Measurements from ENCODE around the gene MAP1LC3B2. TPM values are rescaled to one million over a fixed set of nuclear protein-coding genes. Genes with fewer than 3 reads are reported as not detected.

The MAP1LC3B2 gene
- total RNA-seq, 1 experiment from 2014 or later = 1.5 TPM

DNA sequence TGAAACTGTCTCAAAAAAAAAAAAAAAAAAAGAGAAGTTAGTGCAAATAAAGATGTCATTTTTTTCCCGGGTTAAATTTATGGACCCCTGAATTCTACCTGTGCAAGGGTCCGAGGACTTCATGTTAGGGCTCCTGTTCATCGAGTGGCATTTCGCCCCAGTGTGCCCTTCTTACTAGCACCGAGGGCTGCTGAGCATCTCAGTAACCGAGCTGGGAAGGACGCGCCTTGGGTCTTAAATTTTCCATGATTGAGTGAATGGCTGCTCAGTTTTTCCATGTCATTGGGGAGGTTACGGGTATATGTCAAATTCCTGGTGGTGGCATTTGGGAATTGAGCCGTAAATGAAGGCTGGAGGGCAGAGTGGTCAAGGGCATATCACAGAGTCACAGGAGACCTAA, 34.9 kb upstream of the MAP1LC3B2 start:
- H3K4me2 ChIP-seq (ENCODE audit: insufficient read depth, insufficient read length, low read length) = no peak overlapping the region

More for the DNA sequence above, 34.9 kb upstream of the MAP1LC3B2 start:
- no peak for TF ChIP-seq CTCF (conservative IDR thresholded peaks at IDR 0.05)
- Mint-ChIP-seq H3K4me3 (no peak overlapping the region; a peak in 1 of 5 replicates), H3K36me3 (ENCODE audit: insufficient read depth in 1 of 3, low read depth in 3 of 3) (no peaks in the 10 kb centered on the region), H3K9me3 (no peaks in the 10 kb centered on the region), H3K27me3 (ENCODE audit: low read depth) (peaks cover 40% of the 10 kb centered on the region), H3K4me1 (peaks cover 38 to 49% of the 10 kb centered on the region in 2 experiments), H3K27ac (no peak overlapping the region)
- Histone ChIP-seq H2AK5ac (ENCODE audit: insufficient read length, low read length) (no peak overlapping the region), H4K8ac (replicated peaks; ENCODE audit: insufficient read length, low read depth, low read length) (no peak overlapping the region), H3K56ac (ENCODE audit: insufficient read length, low read depth, low read length) (no peak overlapping the region), H2BK12ac (ENCODE audit: insufficient read length, low read depth, low read length) (no peak overlapping the region), H4K5ac (ENCODE audit: insufficient read length, low read depth, low read length) (no peak overlapping the region), H2BK5ac (ENCODE audit: insufficient read length, low read length) (no peak overlapping the region), H3K23ac (ENCODE audit: insufficient read length, low read depth, low read length) (no peak overlapping the region), H2AFZ (ENCODE audit: low read length) (no peak overlapping the region), H3K14ac (ENCODE audit: insufficient read depth, low read length) (no peak overlapping the region), H3K23me2 (ENCODE audit: insufficient read length, low read depth, low read length, poor library complexity, severe bottlenecking) (no peaks in the 10 kb centered on the region), H3K9ac (ENCODE audit: extremely low read depth, insufficient read length, low read length) (no peak overlapping the region), H3K4ac (ENCODE audit: low read depth, low read length) (no peak overlapping the region), H3K27me3 (ENCODE audit: insufficient read depth, low read length) (no peaks in the 10 kb centered on the region), H3K79me1 (ENCODE audit: insufficient read depth, low read depth, low read length, poor library complexity, severe bottlenecking) (no peaks in the 10 kb centered on the region), H4K91ac (ENCODE audit: insufficient read length, low read depth, low read length) (no peak overlapping the region), H3K18ac (ENCODE audit: insufficient read length, low read depth, low read length) (no peak overlapping the region), H3K4me1 (ENCODE audit: insufficient read depth, low read length) (peaks cover 4% of the 10 kb centered on the region; the same call in 1 of the 2 replicates), H2BK15ac (ENCODE audit: low read depth, low read length) (no peak overlapping the region), H4K20me1 (ENCODE audit: control insufficient read depth, insufficient read depth, insufficient read length) (no peaks in the 10 kb centered on the region), H3K9me3 (ENCODE audit: control insufficient read depth, low read depth, low read length) (no peaks in the 10 kb centered on the region), H3T11ph (ENCODE audit: low read length) (no peak overlapping the region), H2BK20ac (ENCODE audit: low read depth, low read length, poor library complexity, severe bottlenecking) (no peak overlapping the region), H3K27ac (ENCODE audit: insufficient read length, low read depth, low read length) (no peak overlapping the region), H2BK120ac (ENCODE audit: low read depth, low read length, poor library complexity, severe bottlenecking) (no peak overlapping the region), H3K79me2 (ENCODE audit: insufficient read depth, low read length) (no peaks in the 10 kb centered on the region)
- WGBS (ENCODE audit: extremely low coverage, insufficient read length, low lambda C conversion rate) = no CpG with 5 or more reads among the region's 10 CpGs
- DNase-seq = no peak
